ENCODE results near the gene GJA10. TPM values are rescaled to one million over a fixed set of nuclear protein-coding genes. Genes with fewer than 3 reads are reported as not detected.
"Not testable (repeated sequence)": the region's sequence is repeated elsewhere in the genome, so short reads cannot be mapped to it uniquely, and the experiment has no call there.

Gene GJA10
- not detected for total RNA-seq

DNA sequence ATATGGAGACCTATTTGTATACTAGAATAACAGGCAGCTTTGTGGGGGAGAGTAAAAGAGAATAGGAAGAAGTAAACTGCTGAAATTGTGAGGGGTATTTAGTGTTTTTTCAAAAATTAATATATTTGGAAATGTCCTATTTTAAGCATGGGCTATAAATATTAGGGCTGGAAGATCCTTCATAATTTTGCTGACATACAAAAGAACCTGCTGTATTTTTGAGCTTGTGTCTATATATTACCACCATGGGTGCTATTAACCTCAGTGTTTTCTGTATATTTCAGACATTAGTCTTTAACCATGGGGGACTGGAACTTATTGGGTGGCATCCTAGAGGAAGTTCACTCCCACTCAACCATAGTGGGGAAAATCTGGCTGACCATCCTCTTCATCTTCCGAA, at the start of gene GJA10:
TSS of gene GJA10 (plus strand) at position 301 of the 400 bp plus-strand sequence. CDS start at position 301, 0 bp downstream.
- TF ChIP-seq, protein P1, sequence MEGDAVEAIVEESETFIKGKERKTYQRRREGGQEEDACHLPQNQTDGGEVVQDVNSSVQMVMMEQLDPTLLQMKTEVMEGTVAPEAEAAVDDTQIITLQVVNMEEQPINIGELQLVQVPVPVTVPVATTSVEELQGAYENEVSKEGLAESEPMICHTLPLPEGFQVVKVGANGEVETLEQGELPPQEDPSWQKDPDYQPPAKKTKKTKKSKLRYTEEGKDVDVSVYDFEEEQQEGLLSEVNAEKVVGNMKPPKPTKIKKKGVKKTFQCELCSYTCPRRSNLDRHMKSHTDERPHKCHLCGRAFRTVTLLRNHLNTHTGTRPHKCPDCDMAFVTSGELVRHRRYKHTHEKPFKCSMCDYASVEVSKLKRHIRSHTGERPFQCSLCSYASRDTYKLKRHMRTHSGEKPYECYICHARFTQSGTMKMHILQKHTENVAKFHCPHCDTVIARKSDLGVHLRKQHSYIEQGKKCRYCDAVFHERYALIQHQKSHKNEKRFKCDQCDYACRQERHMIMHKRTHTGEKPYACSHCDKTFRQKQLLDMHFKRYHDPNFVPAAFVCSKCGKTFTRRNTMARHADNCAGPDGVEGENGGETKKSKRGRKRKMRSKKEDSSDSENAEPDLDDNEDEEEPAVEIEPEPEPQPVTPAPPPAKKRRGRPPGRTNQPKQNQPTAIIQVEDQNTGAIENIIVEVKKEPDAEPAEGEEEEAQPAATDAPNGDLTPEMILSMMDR (IDR thresholded peaks at IDR 0.05): no peak
- DNase-seq: no peak
- no peaks in the 10 kb centered on the region for H3K9me3 ChIP-seq
- H3K4me1 ChIP-seq: no peaks in the 10 kb centered on the region
- H3K4me3 ChIP-seq: no peak within 1 kb of the TSS
- no peak within 1 kb of the TSS for H3K27ac ChIP-seq
- no peaks in the 10 kb centered on the region for H3K27me3 ChIP-seq
- H3K36me3 ChIP-seq: no peaks in the 10 kb centered on the region
- no peak within 1 kb of the TSS for H3K9ac ChIP-seq (ENCODE audit: low read depth in 2 of 2, low read length in 2 of 2)
- intact Hi-C loops (cut with DNase I): no loop called here

DNA sequence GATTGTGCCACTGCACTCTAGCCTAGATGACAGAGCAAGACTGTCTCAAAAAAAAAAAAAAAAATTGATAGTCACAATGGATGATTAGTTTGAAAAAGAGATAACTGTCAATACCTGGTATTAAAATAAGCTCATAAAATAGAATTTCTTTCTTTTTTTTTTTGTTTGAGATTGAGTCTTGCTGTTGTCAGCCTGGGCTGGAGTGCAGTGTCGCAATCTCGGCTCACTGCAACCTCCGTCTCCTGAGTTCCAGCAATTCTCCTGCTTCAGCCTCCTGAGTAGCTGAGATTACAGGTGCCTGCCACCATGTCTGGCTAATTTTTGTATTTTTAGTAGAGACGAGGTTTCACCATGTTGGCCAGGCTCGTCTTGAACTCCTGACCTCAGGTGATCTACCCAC, 46.8 kb upstream of the GJA10 start:
- intact Hi-C loops (cut with DNase I); H3K27ac ChIP-seq: not testable (repeated sequence)

DNA sequence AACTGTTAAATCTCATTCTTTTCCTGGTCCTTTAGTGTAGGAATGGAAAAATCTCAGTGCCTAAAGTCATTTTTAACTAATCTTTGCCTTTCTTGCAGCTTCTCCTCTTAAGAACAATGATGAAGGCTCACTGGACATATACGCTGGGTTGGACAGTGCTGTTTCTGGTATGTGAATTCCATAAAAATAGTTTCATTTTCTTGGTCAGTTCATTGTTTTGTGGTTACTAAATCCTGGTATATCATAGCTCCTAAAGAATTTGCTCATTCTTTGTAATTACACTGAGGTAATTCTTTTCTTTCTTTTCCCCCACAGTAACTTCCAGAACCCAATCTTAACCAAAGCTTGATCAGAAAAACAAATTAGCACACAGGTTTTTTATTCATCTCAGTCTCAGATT, 41.2 kb upstream of the GJA10 start:
- Histone ChIP-seq H3K4me1 (no peaks in the 10 kb centered on the region), H3K27me3 (no peaks in the 10 kb centered on the region), H3K9ac (ENCODE audit: low read depth in 2 of 2, low read length in 2 of 2) (no peak overlapping the region), H3K36me3 (peaks cover 8% of the 10 kb centered on the region), H3K27ac (no peak overlapping the region), H3K9me3 (no peaks in the 10 kb centered on the region), H3K4me3 (no peak overlapping the region)
- intact Hi-C loops (cut with DNase I): no loop called here
- DNase-seq: no peak
- TF ChIP-seq, protein P1 (IDR thresholded peaks at IDR 0.05): no peak

More for the DNA sequence above, 46.8 kb upstream of the GJA10 start:
- H3K9me3 ChIP-seq; DNase-seq; H3K9ac ChIP-seq (ENCODE audit: low read depth in 2 of 2, low read length in 2 of 2); H3K4me1 ChIP-seq; H3K36me3 ChIP-seq; H3K4me3 ChIP-seq; H3K27me3 ChIP-seq: not testable (repeated sequence)

DNA sequence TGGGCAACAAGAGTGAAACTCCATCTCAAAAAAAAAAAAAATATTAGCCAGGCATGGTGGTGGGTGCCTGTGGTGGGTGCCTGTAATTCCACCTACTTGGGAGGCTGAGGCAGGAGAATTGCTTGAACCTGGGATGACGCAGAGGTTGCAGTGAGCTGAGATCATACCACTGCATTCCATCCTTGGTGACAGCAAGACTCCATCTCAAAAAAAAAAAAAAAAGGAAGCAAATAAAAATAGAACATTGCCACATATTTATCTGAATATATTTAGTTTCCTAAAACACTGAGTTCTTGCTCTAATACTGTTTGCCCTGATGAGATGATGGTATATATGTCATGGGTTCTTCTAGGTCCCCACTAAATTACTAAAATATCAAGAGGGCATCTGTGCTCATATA, 36.2 kb upstream of the GJA10 start:
- no peaks in the 10 kb centered on the region for H3K9me3 ChIP-seq
- H3K9ac ChIP-seq (ENCODE audit: low read depth in 2 of 2, low read length in 2 of 2): no peak overlapping the region
- no peak overlapping the region for H3K4me3 ChIP-seq
- no peaks in the 10 kb centered on the region for H3K27me3 ChIP-seq
- TF ChIP-seq, protein P1 (IDR thresholded peaks at IDR 0.05): no peak
- peaks cover 20% of the 10 kb centered on the region for H3K36me3 ChIP-seq
- DNase-seq: no peak
- intact Hi-C loops (cut with DNase I): no loop called here
- H3K4me1 ChIP-seq: no peaks in the 10 kb centered on the region
- H3K27ac ChIP-seq: no peak overlapping the region

DNA sequence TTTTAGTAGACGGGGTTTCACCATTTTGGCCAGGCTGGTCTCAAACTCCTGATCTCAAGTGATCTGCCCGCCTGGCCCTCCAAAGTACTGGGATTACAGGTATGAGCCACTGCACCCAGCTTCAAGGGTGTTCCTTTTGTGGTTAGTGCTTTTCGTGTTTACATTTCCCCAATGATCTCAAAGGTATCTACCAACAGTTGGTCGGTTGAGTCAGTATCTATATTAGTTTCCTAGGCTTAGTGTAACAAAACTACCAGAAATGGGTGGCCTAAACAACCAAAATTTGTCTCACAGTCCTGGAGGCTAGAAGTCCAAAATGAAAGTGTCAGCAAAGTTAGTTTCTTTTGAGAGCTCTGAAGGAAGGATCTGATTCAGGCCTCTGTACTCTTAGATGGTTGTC, 34.5 kb upstream of the GJA10 start:
- peaks cover 14% of the 10 kb centered on the region for H3K36me3 ChIP-seq
- TF ChIP-seq, protein P1 (IDR thresholded peaks at IDR 0.05): no peak

DNA sequence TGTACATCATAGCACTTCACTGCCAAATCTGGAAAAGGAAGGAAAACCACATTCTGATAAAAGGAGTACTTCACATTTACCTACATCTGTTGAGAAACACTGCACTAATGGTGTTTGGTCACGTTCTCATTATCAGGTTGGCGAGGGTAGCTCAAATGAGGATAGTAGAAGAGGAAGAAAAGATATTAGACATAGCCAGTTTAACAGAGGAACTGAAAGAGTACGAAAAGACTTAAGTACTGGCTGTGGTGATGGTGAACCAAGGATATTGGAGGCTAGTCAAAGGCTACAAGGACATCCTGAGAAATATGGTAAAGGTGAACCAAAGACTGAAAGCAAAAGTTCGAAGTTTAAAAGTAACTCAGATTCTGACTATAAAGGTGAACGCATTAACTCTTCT, 32.0 kb upstream of the GJA10 start:
- Histone ChIP-seq H3K27ac (no peak overlapping the region), H3K36me3 (peaks cover 13% of the 10 kb centered on the region), H3K9ac (ENCODE audit: low read depth in 2 of 2, low read length in 2 of 2) (no peak overlapping the region), H3K4me1 (no peaks in the 10 kb centered on the region), H3K4me3 (no peak overlapping the region), H3K27me3 (no peaks in the 10 kb centered on the region), H3K9me3 (no peaks in the 10 kb centered on the region)
- no peak for DNase-seq
- TF ChIP-seq, protein P1 (IDR thresholded peaks at IDR 0.05): no peak
- intact Hi-C loops (cut with DNase I): no loop called here

More for the DNA sequence above, 34.5 kb upstream of the GJA10 start:
- Histone ChIP-seq H3K4me1 (no peaks in the 10 kb centered on the region), H3K4me3 (no peak overlapping the region), H3K9ac (ENCODE audit: low read depth in 2 of 2, low read length in 2 of 2) (no peak overlapping the region), H3K9me3 (no peaks in the 10 kb centered on the region), H3K27me3 (no peaks in the 10 kb centered on the region), H3K27ac (no peak overlapping the region)
- intact Hi-C loops (cut with DNase I): no loop called here
- DNase-seq: no peak
